AG09319 (cell line): ENCODE measurements around the gene NCAPD3.

Experiments
- DNase-seq: peaks from one replicate; pipeline ENCODE4 v3.0.0-alpha.2; 2010; ENCODE audit warnings: low read depth; ENCODE audit errors: extremely low read depth
- TF ChIP-seq, protein P1 (sequence below): IDR thresholded peaks from 2 replicates; pipeline ENCODE4 v1.5.1; 2011; ENCODE audit warnings: low read depth, mild to moderate bottlenecking, inconsistent platforms, low read length, moderate library complexity

Gene NCAPD3

DNA sequence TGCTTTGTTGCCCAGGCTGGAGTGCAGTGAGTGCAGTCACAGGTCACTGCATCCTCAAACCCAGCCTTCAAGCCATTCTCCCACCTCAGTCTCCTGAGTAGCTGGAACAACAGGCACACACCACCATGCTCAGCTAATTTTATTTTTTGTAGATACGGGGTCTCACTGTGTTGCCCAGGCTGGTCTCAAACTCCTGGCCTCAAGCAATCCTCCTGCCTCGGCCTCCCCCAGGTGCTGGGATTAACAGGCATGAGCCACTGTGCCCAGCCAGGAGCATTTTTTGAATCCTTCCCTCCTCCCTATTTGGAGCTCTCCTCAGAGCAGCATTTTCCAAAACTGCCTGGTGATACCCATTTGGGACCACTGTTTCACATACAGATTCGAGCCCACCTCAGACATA, 77.2 kb downstream of the NCAPD3 start:
- TF ChIP-seq, protein P1, sequence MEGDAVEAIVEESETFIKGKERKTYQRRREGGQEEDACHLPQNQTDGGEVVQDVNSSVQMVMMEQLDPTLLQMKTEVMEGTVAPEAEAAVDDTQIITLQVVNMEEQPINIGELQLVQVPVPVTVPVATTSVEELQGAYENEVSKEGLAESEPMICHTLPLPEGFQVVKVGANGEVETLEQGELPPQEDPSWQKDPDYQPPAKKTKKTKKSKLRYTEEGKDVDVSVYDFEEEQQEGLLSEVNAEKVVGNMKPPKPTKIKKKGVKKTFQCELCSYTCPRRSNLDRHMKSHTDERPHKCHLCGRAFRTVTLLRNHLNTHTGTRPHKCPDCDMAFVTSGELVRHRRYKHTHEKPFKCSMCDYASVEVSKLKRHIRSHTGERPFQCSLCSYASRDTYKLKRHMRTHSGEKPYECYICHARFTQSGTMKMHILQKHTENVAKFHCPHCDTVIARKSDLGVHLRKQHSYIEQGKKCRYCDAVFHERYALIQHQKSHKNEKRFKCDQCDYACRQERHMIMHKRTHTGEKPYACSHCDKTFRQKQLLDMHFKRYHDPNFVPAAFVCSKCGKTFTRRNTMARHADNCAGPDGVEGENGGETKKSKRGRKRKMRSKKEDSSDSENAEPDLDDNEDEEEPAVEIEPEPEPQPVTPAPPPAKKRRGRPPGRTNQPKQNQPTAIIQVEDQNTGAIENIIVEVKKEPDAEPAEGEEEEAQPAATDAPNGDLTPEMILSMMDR, result no peak
- DNase-seq, result no peak

DNA sequence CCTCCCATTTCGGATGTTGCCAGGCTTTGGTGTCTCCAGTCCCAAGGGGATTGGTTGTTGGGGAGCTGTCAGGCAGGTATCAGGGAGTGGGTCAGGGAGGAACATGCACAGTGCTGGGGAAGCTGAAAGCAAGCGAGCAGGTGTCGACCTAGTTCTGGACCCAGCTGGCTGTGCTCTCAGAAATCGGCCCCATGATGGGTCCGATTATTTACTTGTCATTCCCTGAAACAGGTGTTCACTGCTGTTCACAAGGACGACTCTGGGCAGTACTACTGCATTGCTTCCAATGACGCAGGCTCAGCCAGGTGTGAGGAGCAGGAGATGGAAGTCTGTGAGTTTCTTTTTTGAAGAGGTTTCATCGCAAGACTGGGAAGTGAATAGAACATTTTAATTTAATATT, 78.1 kb downstream of the NCAPD3 start:
- TF ChIP-seq, protein P1, result no peak
- DNase-seq, result no peak

GRCh38 chr11:134144744-134145143, 79.0 kb downstream of the NCAPD3 start:
- no peak for DNase-seq

GRCh38 chr11:134143801-134144200, 80.0 kb downstream of the NCAPD3 start:
- no peak for DNase-seq

More at GRCh38 chr11:134144744-134145143, 79.0 kb downstream of the NCAPD3 start:
- TF ChIP-seq, protein P1, result no peak

GRCh38 chr11:134142536-134142935, 81.2 kb downstream of the NCAPD3 start:
- TF ChIP-seq, protein P1, result no peak
- no peak for DNase-seq

More at GRCh38 chr11:134143801-134144200, 80.0 kb downstream of the NCAPD3 start:
- TF ChIP-seq, protein P1, result no peak

- DNase-seq, result no peak
- TF ChIP-seq, protein P1, result no peak
Observed at GRCh38 chr11:134140961-134141490, 82.7 kb downstream of the NCAPD3 start.

GRCh38 chr11:134139873-134140331, 83.9 kb downstream of the NCAPD3 start:
- TF ChIP-seq, protein P1, result peak; percentile 86
- DNase-seq, result peak; percentile 72
